Neural progenitor cell (in vitro differentiated cells): ENCODE results near the gene RYR1. TPM values are rescaled to one million over a fixed set of nuclear protein-coding genes. Genes with fewer than 3 reads are reported as not detected.

ENCODE experiments used
- DNase-seq: peaks from one replicate; pipeline ENCODE4 v3.0.0-alpha.2; 2016; ENCODE audit warnings: low spot score
- H2AFZ ChIP-seq: fragments of 200-600 bp; sonication (generic); replicated peaks from 2 replicates; pipeline ENCODE4 v1.6.1; 2016; ENCODE audit warnings: antibody characterized with exemption
- H3F3A ChIP-seq: fragments of 200-600 bp; sonication (generic); 2 replicates; pipeline ENCODE4 v1.6.1; 2016; ENCODE audit warnings: antibody characterized with exemption, low read depth
- H3K27ac ChIP-seq: fragments of 200-600 bp; sonication (generic); 2 replicates; pipeline ENCODE4 v1.5.1; 2016; ENCODE audit warnings: mild to moderate bottlenecking
- H3K27me3 ChIP-seq: fragments of 200-600 bp; sonication (generic); 2 replicates; pipeline ENCODE4 v1.6.1; 2016; ENCODE audit warnings: mild to moderate bottlenecking, moderate library complexity
- H3K36me3 ChIP-seq: fragments of 200-600 bp; sonication (generic); 2 replicates; pipeline ENCODE4 v1.5.1; 2016
- H3K4me1 ChIP-seq: fragments of 200-600 bp; sonication (generic); 2 replicates; pipeline ENCODE4 v1.6.1; 2016; ENCODE audit warnings: mixed run types
- H3K4me2 ChIP-seq: fragments of 200-600 bp; sonication (generic); 2 replicates; pipeline ENCODE4 v1.6.1; 2016
- H3K4me3 ChIP-seq: fragments of 200-600 bp; sonication (generic); 2 replicates; pipeline ENCODE4 v1.5.1; 2016
- H3K79me2 ChIP-seq: fragments of 200-600 bp; sonication (generic); 2 replicates; pipeline ENCODE4 v1.6.1; 2016; ENCODE audit warnings: low read depth
- H3K9ac ChIP-seq: fragments of 200-600 bp; sonication (generic); 2 replicates; pipeline ENCODE4 v1.6.1; 2016
- H3K9me3 ChIP-seq: fragments of 200-600 bp; sonication (generic); 2 replicates; pipeline ENCODE4 v1.5.1; 2016; ENCODE audit warnings: low read depth
- H4K20me1 ChIP-seq: fragments of 200-600 bp; sonication (generic); 2 replicates; pipeline ENCODE4 v1.6.1; 2016; ENCODE audit warnings: low read depth
- H3K27ac Mint-ChIP-seq: 3 replicates; pipeline ENCODE4 v1.8.0; 2021; ENCODE audit warnings: mixed read lengths
- H3K27me3 Mint-ChIP-seq: 2 replicates; pipeline ENCODE4 v1.8.0; 2022; ENCODE audit warnings: low read depth, mild to moderate bottlenecking, inconsistent platforms, moderate library complexity, mixed read lengths; ENCODE audit not compliant: insufficient read depth
- H3K36me3 Mint-ChIP-seq: 3 replicates; pipeline ENCODE4 v1.8.0; 2021; ENCODE audit warnings: mixed read lengths
- H3K4me1 Mint-ChIP-seq: 3 replicates; pipeline ENCODE4 v1.8.0; 2021; ENCODE audit warnings: mixed read lengths
- H3K4me3 Mint-ChIP-seq: 3 replicates; pipeline ENCODE4 v1.8.0; 2021; ENCODE audit warnings: mild to moderate bottlenecking, moderate library complexity, mixed read lengths
- H3K9me3 Mint-ChIP-seq: 3 replicates; pipeline ENCODE4 v1.8.0; 2020; ENCODE audit warnings: mixed read lengths
- EZH2 ChIP-seq: fragments of 200-600 bp; sonication (generic); IDR thresholded peaks from 2 replicates; pipeline ENCODE4 v1.6.1; 2017; ENCODE audit warnings: antibody characterized with exemption, mild to moderate bottlenecking, moderate library complexity
- EZH2phosphoT487 ChIP-seq: fragments of 200-600 bp; sonication (generic); IDR thresholded peaks from 2 replicates; pipeline ENCODE4 v1.6.1; 2017; ENCODE audit warnings: antibody characterized with exemption
- total RNA-seq: library from RNA; depleted of rRNA; stranded (reverse); fragments of >200 nt; gene quantifications from 2 replicates; pipeline ENCODE4 v1.2.3, GENCODE V29; 2015; ENCODE audit warnings: low replicate concordance
- TF ChIP-seq, protein P1 (sequence below): fragments of 200-600 bp; sonication (generic); IDR thresholded peaks from 2 replicates; pipeline ENCODE4 v1.5.1; 2017; ENCODE audit warnings: antibody characterized with exemption, mild to moderate bottlenecking

RYR1 gene
- total RNA-seq, 1 donor from 2014 or later, result 0.60 TPM

- no peak overlapping the region for H3K4me2 ChIP-seq
- H3K4me1 Mint-ChIP-seq, result no peaks in the 10 kb centered on the region
- no peak overlapping the region for H3K4me3 Mint-ChIP-seq
- no peak for DNase-seq
- no peak overlapping the region for H3K4me3 ChIP-seq
- H3K27me3 ChIP-seq, result no peaks in the 10 kb centered on the region
- no peaks in the 10 kb centered on the region for H3K79me2 ChIP-seq
- no peak overlapping the region for H2AFZ ChIP-seq
- H3K36me3 ChIP-seq, result no peaks in the 10 kb centered on the region
- no peaks in the 10 kb centered on the region for H3K9me3 ChIP-seq
- H3K27ac Mint-ChIP-seq, result no peak overlapping the region
- no peaks in the 10 kb centered on the region for H3F3A ChIP-seq
- H3K27me3 Mint-ChIP-seq, result peaks cover 5% of the 10 kb centered on the region
- H3K9me3 Mint-ChIP-seq, result peaks cover 14% of the 10 kb centered on the region
- peaks cover 9% of the 10 kb centered on the region for H3K36me3 Mint-ChIP-seq
- H3K27ac ChIP-seq, result no peak overlapping the region
- no peak for TF ChIP-seq EZH2phosphoT487
- no peaks in the 10 kb centered on the region for H3K4me1 ChIP-seq
- H4K20me1 ChIP-seq, result no peaks in the 10 kb centered on the region
- H3K9ac ChIP-seq, result no peak overlapping the region
These were observed 52.2 kb downstream of the RYR1 start for GRCh38 chr19:38485541-38486285.

GRCh38 chr19:38486731-38487336 lies 53.3 kb downstream of the RYR1 start:
- no peak overlapping the region for H3K4me2 ChIP-seq
- Mint-ChIP-seq H3K27me3 (peaks cover 5% of the 10 kb centered on the region), H3K36me3 (peaks cover 9% of the 10 kb centered on the region), H3K4me1 (no peaks in the 10 kb centered on the region), H3K4me3 (no peak overlapping the region), H3K9me3 (peaks cover 21% of the 10 kb centered on the region), H3K27ac (no peak overlapping the region)
- H3K9ac ChIP-seq, result no peak overlapping the region
- H3K27me3 ChIP-seq, result no peaks in the 10 kb centered on the region
- TF ChIP-seq EZH2 (no peak), EZH2phosphoT487 (no peak)
- TF ChIP-seq, protein P1, sequence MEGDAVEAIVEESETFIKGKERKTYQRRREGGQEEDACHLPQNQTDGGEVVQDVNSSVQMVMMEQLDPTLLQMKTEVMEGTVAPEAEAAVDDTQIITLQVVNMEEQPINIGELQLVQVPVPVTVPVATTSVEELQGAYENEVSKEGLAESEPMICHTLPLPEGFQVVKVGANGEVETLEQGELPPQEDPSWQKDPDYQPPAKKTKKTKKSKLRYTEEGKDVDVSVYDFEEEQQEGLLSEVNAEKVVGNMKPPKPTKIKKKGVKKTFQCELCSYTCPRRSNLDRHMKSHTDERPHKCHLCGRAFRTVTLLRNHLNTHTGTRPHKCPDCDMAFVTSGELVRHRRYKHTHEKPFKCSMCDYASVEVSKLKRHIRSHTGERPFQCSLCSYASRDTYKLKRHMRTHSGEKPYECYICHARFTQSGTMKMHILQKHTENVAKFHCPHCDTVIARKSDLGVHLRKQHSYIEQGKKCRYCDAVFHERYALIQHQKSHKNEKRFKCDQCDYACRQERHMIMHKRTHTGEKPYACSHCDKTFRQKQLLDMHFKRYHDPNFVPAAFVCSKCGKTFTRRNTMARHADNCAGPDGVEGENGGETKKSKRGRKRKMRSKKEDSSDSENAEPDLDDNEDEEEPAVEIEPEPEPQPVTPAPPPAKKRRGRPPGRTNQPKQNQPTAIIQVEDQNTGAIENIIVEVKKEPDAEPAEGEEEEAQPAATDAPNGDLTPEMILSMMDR, result no peak
- DNase-seq, result no peak
- no peak overlapping the region for H2AFZ ChIP-seq
- H3K9me3 ChIP-seq, result no peaks in the 10 kb centered on the region
- no peaks in the 10 kb centered on the region for H3K36me3 ChIP-seq
- H3K27ac ChIP-seq, result no peak overlapping the region
- no peaks in the 10 kb centered on the region for H3F3A ChIP-seq
- H3K4me3 ChIP-seq, result no peak overlapping the region
- H3K4me1 ChIP-seq, result no peaks in the 10 kb centered on the region
- no peaks in the 10 kb centered on the region for H3K79me2 ChIP-seq
- H4K20me1 ChIP-seq, result no peaks in the 10 kb centered on the region

- Mint-ChIP-seq H3K36me3 (peaks cover 9% of the 10 kb centered on the region), H3K4me1 (no peaks in the 10 kb centered on the region), H3K27ac (no peak overlapping the region), H3K27me3 (peaks cover 5% of the 10 kb centered on the region), H3K9me3 (peaks cover 22% of the 10 kb centered on the region), H3K4me3 (no peak overlapping the region)
- no peaks in the 10 kb centered on the region for H3K79me2 ChIP-seq
- H3K36me3 ChIP-seq, result no peaks in the 10 kb centered on the region
- no peaks in the 10 kb centered on the region for H3F3A ChIP-seq
- no peaks in the 10 kb centered on the region for H4K20me1 ChIP-seq
- no peaks in the 10 kb centered on the region for H3K27me3 ChIP-seq
- DNase-seq, result no peak
- H3K9ac ChIP-seq, result no peak overlapping the region
- H2AFZ ChIP-seq, result no peak overlapping the region
- TF ChIP-seq EZH2phosphoT487 (no peak), EZH2 (no peak)
- TF ChIP-seq, protein P1, result no peak
- no peak overlapping the region for H3K4me3 ChIP-seq
- H3K9me3 ChIP-seq, result no peaks in the 10 kb centered on the region
- H3K4me1 ChIP-seq, result no peaks in the 10 kb centered on the region
- no peak overlapping the region for H3K27ac ChIP-seq
- H3K4me2 ChIP-seq, result no peak overlapping the region
These were observed 54.6 kb downstream of the RYR1 start for GRCh38 chr19:38488096-38488495.
